Loucy (cell line): Measurements from ENCODE around the gene MYH14.

Experiments
- EZH2phosphoT487 ChIP-seq: fragments of 200-600 bp; IDR thresholded peaks from 2 replicates; pipeline ENCODE4 v1.6.1; 2018; ENCODE audit warnings: antibody characterized with exemption, mild to moderate bottlenecking, moderate library complexity, borderline replicate concordance
- TF ChIP-seq, protein P1 (sequence below): fragments of 200-600 bp; sonication (generic); conservative IDR thresholded peaks from 2 replicates; pipeline ENCODE4 v1.5.1; 2014; ENCODE audit warnings: mild to moderate bottlenecking, antibody characterized with exemption, low read length

DNA sequence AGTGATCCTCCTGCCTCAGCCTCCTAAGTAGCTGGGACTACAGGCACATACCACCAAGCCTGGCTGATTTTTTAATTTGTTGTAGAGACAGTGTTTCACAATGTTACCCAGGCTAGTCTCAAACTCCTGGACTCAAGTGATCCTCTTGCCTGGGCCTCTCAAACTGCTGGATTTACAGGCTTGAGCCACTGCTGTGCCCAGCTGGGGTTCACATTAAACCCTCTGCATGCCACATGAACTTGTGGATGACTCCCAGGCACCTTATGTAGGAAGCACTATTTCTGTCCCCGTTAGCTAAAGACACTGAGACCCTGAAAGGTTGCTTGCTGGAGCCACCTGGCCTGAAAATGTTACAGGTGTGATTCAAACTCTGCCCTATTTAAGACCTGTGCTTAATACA lies 10.5 kb downstream of the MYH14 start:
- TF ChIP-seq, protein P1, sequence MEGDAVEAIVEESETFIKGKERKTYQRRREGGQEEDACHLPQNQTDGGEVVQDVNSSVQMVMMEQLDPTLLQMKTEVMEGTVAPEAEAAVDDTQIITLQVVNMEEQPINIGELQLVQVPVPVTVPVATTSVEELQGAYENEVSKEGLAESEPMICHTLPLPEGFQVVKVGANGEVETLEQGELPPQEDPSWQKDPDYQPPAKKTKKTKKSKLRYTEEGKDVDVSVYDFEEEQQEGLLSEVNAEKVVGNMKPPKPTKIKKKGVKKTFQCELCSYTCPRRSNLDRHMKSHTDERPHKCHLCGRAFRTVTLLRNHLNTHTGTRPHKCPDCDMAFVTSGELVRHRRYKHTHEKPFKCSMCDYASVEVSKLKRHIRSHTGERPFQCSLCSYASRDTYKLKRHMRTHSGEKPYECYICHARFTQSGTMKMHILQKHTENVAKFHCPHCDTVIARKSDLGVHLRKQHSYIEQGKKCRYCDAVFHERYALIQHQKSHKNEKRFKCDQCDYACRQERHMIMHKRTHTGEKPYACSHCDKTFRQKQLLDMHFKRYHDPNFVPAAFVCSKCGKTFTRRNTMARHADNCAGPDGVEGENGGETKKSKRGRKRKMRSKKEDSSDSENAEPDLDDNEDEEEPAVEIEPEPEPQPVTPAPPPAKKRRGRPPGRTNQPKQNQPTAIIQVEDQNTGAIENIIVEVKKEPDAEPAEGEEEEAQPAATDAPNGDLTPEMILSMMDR, result no peak
- no peak for TF ChIP-seq EZH2phosphoT487
